ELF-1 (cell line): ENCODE measurements around the gene GAMT.

ENCODE experiments used
- DNase-seq: peaks from one replicate; pipeline ENCODE4 v3.0.0-alpha.2; 2016; ENCODE audit warnings: low read depth, low spot score

GAMT gene

GRCh38 chr19:1401889-1402217 lies 511 bp upstream of the GAMT start:
- DNase-seq = no peak

- DNase-seq = no peak
Measured at GRCh38 chr19:1400281-1401137, 833 bp downstream of the GAMT start.

GRCh38 chr19:1399745-1400144 lies 1.6 kb downstream of the GAMT start:
- no peak for DNase-seq

GRCh38 chr19:1399079-1399478 lies 2.3 kb downstream of the GAMT start:
- no peak for DNase-seq

- no peak for DNase-seq
Measured at GRCh38 chr19:1397838-1398237, 3.5 kb downstream of the GAMT start.

- no peak for DNase-seq
Measured at GRCh38 chr19:1396768-1397679, 4.3 kb downstream of the GAMT start.

GRCh38 chr19:1396019-1396767 lies 5.1 kb downstream of the GAMT start:
- DNase-seq = no peak

- DNase-seq = no peak
Measured at GRCh38 chr19:1395194-1396018, 5.9 kb downstream of the GAMT start.

GRCh38 chr19:1394252-1395193 lies 6.8 kb downstream of the GAMT start:
- DNase-seq = no peak

GRCh38 chr19:1393841-1394240 lies 7.5 kb downstream of the GAMT start:
- DNase-seq = no peak

GRCh38 chr19:1392939-1393530 lies 8.3 kb downstream of the GAMT start:
- no peak for DNase-seq

GRCh38 chr19:1392407-1392806 lies 8.9 kb downstream of the GAMT start:
- no peak for DNase-seq

- no peak for DNase-seq
Measured at GRCh38 chr19:1390890-1391423, 10.4 kb downstream of the GAMT start.

GRCh38 chr19:1389033-1389940 lies 12.1 kb downstream of the GAMT start:
- DNase-seq = no peak

- no peak for DNase-seq
Measured at GRCh38 chr19:1388637-1389026, 12.7 kb downstream of the GAMT start.

- no peak for DNase-seq
Measured at GRCh38 chr19:1387684-1388636, 13.4 kb downstream of the GAMT start.
